HG03064 (cell line): ENCODE data around the gene ARHGAP6.
"Not testable (repeated sequence)": the region's sequence is repeated elsewhere in the genome, so short reads cannot be mapped to it uniquely, and the experiment has no call there.

Source experiments
- ATAC-seq: cut with Tn5 transposase; IDR thresholded peaks from one replicate; pipeline ENCODE4 v1.9.1; 2021; ENCODE audit warnings: low read depth; ENCODE audit not compliant: unreplicated experiment

ARHGAP6 gene

DNA sequence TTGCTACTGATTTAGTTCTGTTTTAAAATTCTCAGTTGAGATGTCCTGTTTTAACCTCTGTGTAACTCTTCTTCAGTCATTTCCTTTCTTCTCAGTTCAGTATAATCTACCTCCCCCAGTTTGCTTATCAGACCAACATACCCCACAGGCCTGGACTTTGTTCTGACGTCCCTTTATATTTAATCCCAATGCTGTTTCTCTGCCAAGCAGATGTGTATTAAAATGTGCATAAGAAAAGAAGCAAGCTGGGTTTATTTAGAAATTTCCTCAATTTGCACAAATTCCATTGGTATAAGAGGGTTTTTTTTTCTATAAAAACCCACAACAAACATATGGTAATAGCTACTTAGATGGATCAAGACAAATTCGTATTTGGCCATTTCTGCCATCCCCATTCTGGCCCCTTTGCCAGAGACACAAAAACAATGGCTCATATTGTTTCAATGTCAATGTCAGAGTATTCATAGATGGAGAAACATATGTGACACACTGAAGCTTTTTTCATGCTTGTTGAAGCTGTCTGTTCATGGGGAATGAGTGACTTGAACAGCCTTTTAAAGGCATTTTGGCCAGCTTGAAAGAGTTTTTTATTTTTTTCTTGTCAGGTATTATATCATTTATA is 530.0 kb downstream of the ARHGAP6 start:
- ATAC-seq: no peak

DNA sequence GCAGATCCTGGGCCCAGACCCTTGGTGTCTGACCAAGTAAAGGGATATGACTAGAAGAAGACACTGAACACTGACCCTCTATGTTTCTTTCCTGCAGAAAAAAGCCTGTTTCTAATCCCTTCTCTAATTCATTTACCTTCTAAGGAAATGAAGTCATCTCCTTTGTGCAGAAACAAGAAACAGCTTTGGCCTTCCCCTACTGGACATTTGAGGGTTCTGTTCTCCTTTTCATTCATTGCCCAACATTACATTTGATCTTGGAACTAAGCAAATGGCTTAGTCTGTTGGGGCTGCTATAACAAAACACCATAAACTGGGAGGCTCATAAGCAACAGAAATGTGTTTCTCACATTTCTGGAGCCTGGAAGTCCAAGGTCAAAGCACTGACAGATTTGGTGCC is 534.6 kb downstream of the ARHGAP6 start:
- no peak for ATAC-seq

DNA sequence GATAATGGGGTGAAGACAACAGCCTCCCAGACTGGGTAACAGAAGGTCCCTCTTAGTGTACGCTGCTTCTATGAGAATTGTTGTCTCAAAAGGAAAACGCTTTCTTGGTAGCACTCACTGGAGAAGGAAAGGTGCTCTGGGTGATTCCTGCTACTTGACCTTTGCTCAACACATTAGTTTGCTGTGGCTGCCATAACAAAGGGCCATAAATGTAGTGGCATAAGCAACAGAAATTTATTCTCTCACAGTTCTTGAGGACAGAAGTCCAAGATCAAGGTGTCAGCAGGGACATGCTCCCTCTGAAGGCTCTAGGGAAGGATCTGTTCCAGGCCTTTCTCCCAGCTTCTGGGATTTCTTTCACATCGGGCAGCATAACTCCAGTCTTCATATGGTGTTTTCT is 535.6 kb downstream of the ARHGAP6 start:
- ATAC-seq: no peak

DNA sequence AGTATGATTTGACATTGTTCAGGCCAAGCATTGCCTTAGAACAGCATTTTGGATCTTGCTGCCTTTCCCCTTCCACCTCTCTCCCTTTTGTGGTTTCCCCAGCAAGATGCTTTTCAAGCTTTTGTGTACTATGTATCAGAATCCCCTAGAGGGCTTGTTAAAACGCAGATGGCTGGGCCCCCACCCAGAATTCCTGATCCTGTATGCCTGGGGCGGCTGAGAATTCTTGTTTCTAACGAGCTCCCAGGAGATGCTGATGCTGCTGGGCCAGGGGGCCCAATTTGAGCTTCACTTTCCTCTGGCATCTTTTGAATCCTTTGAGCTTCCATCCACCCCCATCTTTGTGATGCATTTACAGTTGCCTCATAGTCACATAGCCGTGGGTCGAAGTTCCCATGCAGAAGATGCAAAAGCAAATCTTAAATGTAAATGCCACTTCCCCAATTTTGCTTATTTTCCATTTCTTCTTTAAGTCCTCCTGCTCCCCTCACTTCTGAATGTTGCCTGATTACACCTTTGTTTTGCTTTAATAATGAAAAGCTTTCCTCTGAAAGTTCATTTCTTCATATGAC is 536.1 kb downstream of the ARHGAP6 start:
- ATAC-seq: no peak

DNA sequence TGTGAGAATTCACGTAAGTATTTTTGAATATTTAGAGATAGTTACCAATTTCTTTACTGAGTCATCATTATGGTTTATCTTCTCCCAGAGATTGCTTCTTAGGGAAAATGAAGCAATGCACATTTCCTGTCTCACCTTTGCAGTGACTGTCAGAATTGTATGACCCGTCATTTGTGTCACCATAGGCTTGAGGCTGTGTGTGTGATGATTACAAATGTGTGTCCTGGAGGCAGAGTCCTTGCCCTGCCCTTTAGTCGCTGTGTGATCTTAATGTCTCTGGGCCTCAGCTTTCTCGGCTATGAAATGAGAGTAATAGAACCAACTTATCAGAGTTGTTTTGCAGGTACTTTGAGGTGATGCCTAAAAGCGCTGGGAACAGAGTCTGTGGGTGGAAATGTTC is 540.7 kb downstream of the ARHGAP6 start:
- no peak for ATAC-seq

DNA sequence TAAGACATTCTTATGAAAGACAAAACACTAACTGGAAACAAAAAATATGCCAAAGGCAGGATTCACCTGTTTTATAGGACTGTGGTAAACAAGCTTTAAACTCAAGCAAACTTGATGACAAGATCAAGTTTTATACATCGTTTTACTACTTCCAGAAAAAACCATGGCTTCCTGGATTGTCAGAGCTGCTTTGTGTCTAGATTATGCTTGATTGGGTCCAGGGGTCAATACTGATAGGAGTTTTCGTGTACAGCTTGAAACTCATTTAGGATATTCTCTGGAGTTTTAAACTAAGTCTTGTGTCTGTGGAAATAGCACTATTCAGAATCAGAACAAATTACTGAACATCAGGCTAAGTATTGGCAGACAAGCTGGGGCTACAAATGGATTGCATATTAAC is 541.6 kb downstream of the ARHGAP6 start:
- no peak for ATAC-seq

DNA sequence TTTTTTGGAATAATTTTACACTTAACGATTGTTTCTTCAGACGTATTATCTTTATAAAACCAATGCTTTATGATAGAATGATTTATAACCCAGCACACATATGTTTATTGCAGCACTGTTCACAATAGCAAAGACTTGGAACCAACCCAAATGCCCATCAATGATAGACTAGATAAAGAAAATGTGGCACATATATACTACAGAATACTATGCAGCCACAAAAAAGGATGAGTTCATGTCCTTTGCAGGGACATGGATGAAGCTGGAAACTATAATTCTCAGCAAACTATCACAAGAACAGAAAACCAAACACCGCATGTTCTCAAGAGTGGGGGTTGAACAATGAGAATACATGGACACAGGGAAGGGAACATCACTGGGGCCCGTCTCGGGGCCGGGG is 542.6 kb downstream of the ARHGAP6 start:
- not testable (repeated sequence) for ATAC-seq

DNA sequence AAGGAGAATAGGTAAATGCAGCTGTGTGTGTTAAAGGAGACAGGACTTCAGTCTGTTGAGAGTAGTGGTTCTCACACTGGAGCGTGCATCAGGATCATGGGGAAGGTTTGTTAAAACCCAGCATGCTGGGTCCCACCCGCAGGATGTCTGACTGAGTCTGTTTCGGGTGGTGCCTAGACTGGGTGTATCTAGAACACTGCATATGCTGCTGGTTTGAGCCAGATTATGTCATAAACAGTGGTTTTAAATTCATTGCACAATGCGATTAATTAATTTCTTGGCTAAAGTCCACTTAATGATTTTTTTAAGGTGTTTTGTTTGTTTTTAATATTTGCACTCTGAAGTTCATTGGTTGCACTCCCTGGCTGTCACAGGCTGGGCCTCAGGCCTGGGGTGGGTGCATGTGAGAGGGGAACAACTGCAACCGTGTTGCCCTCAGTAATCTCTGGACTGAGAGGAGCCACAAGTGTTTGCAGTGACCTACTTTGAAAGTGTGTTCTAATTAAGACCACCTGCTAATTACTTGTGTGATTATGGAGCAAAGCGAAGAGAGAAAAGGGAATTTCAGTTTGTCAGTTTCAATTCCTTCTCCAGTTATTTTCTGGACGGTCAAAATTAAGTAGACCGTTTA is 546.3 kb downstream of the ARHGAP6 start:
- no peak for ATAC-seq

DNA sequence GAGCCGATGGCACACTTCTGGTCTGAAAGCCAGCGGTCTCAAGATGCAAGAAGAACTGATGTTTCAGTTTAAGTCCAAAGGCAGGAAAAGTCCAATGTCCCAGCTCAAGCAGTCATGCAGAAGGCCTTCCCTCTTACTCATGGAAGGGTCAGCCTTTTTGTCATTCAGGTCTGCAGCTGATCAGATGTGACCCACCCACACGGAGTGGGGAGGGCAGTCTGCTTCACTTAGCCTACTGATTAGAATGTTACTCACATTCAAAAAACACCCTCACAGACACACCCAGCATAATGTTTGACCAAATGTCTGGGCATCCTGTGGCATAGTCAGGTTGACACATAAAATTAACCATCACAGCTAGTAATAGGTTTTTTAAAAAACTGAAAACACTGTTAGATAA is 548.0 kb downstream of the ARHGAP6 start:
- ATAC-seq: no peak

DNA sequence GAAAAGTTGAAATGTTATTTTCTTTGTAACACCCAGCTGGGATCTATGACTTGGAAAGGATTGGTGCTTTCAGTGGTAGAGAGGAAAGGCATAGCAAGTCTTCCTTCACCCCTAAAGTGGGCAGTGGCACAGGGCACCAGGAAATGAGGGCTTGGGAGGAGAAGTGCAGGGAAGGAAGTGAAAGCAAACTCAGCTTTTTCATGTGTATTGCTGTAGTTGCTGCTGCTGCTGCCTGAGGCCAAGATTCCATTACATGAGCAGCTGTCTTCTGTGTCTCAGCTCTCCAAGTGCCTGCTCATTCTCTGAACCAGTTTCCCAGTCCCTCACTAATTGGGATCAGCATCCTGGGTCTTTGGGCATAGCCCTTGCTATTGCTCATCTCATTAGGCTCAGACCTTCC is 552.0 kb downstream of the ARHGAP6 start:
- ATAC-seq: no peak

DNA sequence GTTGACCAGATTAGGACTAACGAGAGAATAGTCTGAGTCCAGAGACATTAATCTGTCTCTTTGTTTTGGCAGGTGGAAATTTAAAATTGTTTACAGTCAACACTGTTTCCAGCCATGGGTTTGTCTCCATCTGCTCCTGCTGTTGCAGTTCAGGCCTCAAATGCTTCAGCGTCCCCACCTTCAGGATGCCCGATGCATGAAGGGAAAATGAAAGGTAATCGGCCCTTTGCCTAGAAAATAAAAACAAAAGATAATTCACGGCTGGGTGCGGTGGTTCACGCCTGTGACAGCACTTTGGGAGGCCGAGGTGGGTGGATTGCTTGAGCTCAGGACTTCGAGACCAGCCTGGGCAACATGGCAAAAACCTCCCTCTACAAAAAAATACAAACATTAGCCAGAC is 553.8 kb downstream of the ARHGAP6 start:
- ATAC-seq: no peak

DNA sequence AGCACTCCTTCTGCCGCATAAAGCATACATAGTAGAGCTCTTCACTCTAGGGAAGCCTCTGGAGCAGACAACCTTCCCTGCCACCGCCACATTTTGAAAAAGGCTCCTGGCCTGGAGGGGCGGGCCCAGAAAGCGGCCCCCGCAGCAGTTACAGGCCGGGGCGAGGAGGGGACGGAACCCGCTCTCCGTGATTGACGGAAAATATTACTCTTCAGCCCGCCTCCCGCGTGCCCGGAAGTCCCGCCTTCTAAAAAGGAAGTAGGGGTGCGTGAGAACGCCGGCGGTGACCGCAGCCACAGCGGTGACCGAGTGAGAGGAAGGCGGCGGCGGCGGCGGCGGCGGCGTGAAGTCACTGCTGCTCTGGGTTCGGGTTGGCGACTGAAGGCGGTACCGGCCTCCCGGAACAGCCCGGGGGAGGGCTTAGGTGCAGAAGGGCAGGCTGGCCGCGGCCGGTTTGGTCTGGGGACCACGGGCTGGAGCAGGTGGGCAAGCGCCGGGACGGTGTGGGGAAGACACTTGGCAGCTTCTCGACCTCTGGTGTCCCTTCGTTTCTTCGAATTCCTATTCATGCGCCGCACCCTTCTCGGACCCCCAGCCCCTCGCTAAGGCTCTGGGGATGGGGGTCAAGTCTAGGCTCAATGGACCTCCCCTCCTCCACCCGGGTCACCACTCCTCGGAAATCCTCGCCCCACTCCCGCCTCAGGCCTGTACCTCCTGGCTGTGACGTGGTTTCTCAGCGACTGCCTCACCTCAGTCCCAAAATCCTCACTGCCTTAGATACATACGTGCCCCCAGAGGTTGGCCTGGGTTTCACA is 554.5 kb downstream of the ARHGAP6 start, which contains the start of gene HCCS:
TSS of gene HCCS (plus strand) at position 296 of the 815 bp plus-strand sequence. CDS start 729 bp downstream, outside the sequence.
- peak; percentile 82 for ATAC-seq

DNA sequence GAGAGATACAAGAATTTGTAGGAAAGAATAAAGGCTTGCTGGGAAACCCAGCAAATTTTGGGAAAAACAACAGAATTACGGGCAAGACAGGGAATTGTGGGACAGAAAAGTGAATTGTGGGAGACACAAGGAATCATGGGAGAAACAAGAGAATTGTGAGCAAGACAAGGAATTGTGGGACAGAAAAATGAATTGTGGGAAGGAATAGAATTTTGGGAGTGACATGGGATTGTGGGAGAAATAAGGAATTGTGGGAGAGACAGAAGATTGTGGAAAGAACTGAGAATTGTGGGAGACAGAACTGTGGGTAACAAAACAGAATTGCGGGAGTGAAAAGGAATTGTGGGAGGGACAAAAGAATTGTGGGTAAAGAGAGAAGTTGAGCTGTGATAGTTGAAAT is 555.8 kb downstream of the ARHGAP6 start:
- ATAC-seq: no peak

DNA sequence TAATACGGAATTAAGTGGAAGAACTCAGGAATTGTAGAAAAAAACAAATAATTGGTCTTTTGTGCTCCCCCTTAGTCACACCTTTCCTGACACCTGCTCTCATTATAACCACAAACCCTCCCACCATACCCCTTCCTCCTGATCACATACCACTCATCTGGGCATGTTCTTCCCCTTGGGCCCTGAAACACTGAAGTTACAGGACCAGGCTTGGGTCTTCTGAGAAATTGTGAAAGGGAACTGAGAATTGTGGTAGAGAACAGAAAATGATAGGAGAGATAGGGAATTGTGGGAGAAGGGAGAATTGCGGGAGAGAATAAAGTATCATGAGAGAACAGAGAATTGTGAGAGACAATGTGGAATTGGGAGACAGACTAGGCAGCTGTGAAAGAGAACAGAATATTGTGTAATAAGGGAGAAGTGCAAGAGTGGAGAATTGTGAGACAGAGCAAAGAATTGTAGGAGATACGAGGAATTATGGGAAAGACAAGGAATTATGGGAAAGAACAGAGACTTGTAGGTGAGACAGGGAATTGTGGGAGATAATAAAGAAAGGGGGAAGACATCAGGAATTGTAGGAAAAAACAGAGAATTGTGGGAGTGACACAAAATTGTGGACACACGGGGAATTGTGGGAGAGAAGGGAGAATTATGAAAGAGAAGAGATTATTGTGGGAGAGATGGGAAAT is 557.3 kb downstream of the ARHGAP6 start:
- ATAC-seq: no peak

DNA sequence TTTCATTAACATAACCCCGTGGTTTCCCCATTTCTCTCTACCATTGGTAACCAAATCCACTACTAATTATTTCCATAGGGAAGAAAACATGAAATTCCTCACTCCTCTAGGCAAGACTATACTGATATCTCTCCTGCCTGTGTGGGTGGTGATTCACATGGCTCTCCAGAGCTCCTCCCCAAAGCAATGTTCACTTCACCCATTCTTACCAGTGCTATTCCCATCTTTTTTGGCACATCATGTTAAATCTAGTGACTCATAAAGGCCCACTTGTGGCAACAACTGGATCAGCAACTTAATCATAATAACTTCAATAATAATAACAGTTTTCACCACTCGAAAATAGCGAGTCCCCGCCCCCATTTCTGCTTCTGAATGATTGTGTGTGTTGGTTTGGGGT is 560.6 kb downstream of the ARHGAP6 start:
- no peak for ATAC-seq

DNA sequence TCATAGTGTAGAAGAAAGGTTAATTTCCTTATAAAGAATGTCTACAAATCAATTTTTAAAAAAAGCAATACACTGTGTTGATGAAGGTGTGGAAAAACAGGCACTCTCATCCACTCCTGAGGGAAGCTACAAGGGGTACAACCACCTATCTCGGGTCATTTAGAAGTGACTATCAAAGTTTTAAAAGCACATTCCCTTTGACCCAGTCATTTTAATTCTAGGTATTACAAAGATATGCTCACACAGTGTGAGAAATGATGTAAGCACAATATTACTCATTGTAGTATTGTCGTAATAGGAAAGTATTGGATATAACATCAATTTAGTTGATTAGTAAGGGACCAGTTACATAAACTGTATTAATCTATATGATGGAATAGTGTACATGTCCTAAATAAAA is 562.0 kb downstream of the ARHGAP6 start:
- ATAC-seq: no peak

DNA sequence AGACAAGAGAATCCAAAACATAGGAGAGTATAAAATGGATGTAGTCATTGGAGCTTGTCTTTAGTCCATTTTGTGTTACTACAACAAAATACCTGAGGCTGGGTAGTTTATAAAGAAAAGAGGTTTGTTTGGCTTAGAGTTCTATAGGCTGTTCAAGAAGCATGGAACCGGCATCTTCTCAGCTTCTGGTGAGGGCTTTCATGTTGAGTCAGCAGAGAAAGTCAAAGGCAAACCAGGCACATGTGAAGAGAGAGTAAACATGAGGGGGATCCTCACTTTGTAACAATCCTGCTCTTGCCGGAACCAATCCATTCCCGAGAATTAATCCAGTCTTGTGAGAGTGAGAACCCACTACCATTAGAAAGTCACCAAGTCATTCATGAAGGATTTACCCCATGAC is 562.7 kb downstream of the ARHGAP6 start:
- ATAC-seq: no peak

DNA sequence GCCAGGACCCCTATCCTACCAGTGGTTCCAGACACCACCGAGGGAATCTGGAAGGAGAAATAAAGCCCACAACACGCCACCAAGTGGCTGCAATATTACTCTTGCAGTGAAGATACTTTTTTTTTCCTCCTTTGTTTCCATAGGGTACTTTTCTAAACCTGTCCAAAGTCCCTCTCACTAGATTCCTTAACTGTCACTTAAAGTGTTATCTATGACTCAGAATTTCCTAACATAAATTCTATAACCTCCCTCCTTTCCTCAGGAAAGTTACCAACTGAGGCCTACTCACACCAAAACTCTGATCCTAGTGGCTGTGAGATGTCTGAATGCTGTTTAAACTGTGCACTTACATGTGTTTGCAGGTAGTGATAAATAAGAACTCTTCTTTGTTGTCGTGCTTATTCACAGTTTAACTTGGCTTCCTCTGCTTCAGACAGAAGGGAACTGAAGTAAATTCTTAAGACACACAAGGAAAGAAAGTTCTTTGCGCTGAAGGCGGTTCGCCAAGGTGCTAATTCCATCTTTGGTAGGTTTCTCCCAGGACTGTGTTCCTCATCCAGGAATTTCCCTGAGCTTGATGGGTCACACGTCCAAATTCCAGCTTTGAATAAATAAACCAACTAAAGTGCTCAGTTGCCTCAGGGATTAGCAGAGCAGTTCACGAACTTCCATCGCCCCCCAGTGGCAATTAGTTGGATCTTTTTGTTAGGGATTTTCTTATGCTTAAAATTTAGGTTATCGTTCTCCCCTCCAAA is 565.3 kb downstream of the ARHGAP6 start:
- ATAC-seq: no peak

DNA sequence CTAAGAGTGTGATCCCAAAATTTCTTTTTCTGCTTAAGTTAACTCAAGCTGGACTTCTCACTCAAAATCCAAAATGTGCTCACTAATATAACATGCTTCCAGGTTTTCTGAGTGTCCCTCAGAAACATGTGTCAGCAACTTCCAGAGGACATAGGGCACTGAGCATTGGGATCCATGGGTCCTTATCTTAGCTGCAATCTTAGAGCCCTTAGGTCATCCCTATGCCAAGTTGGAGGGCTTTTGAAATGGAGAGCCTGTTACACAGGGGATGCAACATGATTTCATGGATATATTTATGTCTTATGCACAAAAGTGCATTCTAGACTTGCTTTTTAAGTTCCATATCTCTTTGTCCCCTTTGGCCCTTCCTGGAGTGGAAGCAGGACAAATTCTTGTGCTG is 566.3 kb downstream of the ARHGAP6 start:
- no peak for ATAC-seq

DNA sequence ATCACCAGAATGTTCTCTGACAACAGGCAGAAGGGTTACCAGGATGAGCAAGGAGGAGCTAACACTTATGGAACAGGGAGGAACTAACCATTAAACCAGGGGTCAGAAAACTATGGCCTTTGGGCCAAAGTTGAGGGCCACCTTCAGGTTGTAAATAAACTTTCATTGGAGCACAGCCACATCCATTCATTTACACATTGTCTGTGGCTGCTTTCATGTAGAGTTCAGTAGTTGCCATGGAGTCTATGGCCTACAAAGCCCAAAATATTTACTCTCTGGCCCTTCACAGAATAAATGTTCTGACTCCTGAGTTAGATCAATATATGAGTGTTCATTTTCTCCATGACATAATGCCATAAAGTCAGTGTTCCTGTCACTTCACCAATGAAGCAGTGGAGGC is 567.8 kb downstream of the ARHGAP6 start:
- ATAC-seq: no peak
